Upper lobe of left lung (tissue), 4 donors: ENCODE measurements around the gene POU2F2.

Source experiments
- CTCF ChIP-seq, 6 experiments: fragments of 450-650 bp in 4 of 6; fragments of 200-600 bp in 2 of 6; sonication (generic) in 2 of 6; IDR thresholded peaks; one replicate each; pipeline ENCODE4 v1.5.1; 2016 to 2019; ENCODE audit warnings: antibody characterized with exemption in 6 of 6
- POLR2A ChIP-seq, 4 donors: fragments of 450-650 bp; IDR thresholded peaks; one replicate each; pipeline ENCODE4 v1.5.1; 2016 to 2017; ENCODE audit warnings: antibody characterized with exemption in 4 of 4, mild to moderate bottlenecking in 2 of 4

DNA sequence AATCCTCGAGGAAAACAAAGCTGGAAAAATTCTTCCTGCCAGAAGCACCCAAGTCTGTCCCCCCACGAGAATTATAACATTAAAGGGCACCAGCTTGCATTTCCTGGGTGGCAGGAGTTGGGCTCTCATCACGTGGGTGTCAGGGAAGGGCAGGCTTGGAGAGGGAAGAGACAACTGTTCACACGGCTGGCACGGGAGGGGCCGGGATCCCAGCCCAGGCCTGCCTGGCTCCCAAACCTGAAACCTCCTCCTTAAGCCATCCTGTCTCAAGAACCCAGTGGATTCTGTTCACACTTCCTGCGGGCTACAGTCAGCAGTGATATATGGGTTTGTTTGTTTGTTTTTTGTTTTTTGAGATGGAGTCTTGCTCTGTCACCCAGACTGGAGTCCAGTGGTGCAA, 74.4 kb downstream of the POU2F2 start:
- TF ChIP-seq CTCF (IDR thresholded peaks at IDR 0.05) = no peak
- no peak for TF ChIP-seq POLR2A (IDR thresholded peaks at IDR 0.05)
